Cardiac muscle cell (in vitro differentiated cells and primary cell): ENCODE measurements around the gene ANKRD44. TPM values are rescaled to one million over a fixed set of nuclear protein-coding genes. Genes with fewer than 3 reads are reported as not detected.

Experiments used
- DNase-seq, 2 donors: peaks; one replicate each; pipeline versions ENCODE4 v3.0.0 to v3.0.0-alpha.2; 2010 to 2017; ENCODE audit warnings: low read depth in 1 of 2, low spot score in 1 of 2
- H3K27ac ChIP-seq: fragments of 200-600 bp; sonication (generic); 2 replicates; pipeline ENCODE4 v1.5.1; 2016
- H3K27me3 ChIP-seq: fragments of 200-600 bp; sonication (generic); 2 replicates; pipeline ENCODE4 v1.6.0; 2016; ENCODE audit warnings: control low read depth
- H3K36me3 ChIP-seq: fragments of 200-600 bp; sonication (generic); 2 replicates; pipeline ENCODE4 v1.5.1; 2016; ENCODE audit warnings: control low read depth
- H3K4me1 ChIP-seq: fragments of 200-600 bp; sonication (generic); 2 replicates; pipeline ENCODE4 v1.8.1; 2017; ENCODE audit warnings: low read depth, mild to moderate bottlenecking, mixed run types
- H3K4me3 ChIP-seq: fragments of 200-600 bp; sonication (generic); 2 replicates; pipeline ENCODE4 v1.5.1; 2016; ENCODE audit warnings: mild to moderate bottlenecking
- H3K9me3 ChIP-seq: fragments of 200-600 bp; sonication (generic); 2 replicates; pipeline ENCODE4 v1.5.1; 2017; ENCODE audit warnings: low read depth, mild to moderate bottlenecking, control low read depth
- CTCF ChIP-seq: IDR thresholded peaks from 2 replicates; pipeline ENCODE4 v1.5.1; 2012; ENCODE audit warnings: low read depth, mild to moderate bottlenecking, low read length
- polyA plus RNA-seq: library from polyadenylated mRNA; unstranded; fragments of >200 nt; fragmentation: Nextera tagmentation; extraction: Ambion mirVana; gene quantifications from 2 replicates; pipeline ENCODE4 v1.2.1, GENCODE V29; 2016
- total RNA-seq: library from RNA; depleted of rRNA; stranded (reverse); fragments of >200 nt; gene quantifications from 2 replicates; pipeline ENCODE4 v1.2.3, GENCODE V29; 2016

The ANKRD44 gene
- total and polyA plus RNA-seq, 2 experiments from 2014 or later = 4.0 to 5.0 TPM

- H3K27ac ChIP-seq = no peak overlapping the region
- H3K4me1 ChIP-seq = peaks cover 8% of the 10 kb centered on the region
- H3K36me3 ChIP-seq = no peaks in the 10 kb centered on the region
- TF ChIP-seq CTCF = no peak
- H3K4me3 ChIP-seq = no peak overlapping the region
- peaks cover 2% of the 10 kb centered on the region for H3K27me3 ChIP-seq
- H3K9me3 ChIP-seq = no peaks in the 10 kb centered on the region
- no peak for DNase-seq
Observed at GRCh38 chr2:197315371-197315770, 4.8 kb upstream of the ANKRD44 start.

- Histone ChIP-seq H3K36me3 (no peaks in the 10 kb centered on the region), H3K4me1 (peaks cover 8% of the 10 kb centered on the region), H3K27ac (no peak overlapping the region), H3K9me3 (no peaks in the 10 kb centered on the region), H3K27me3 (peaks cover 5% of the 10 kb centered on the region), H3K4me3 (no peak overlapping the region)
- TF ChIP-seq CTCF = no peak
- no peak for DNase-seq
Observed at GRCh38 chr2:197312186-197312585, 1.6 kb upstream of the ANKRD44 start.

GRCh38 chr2:197311421-197312033, 947 bp upstream of the ANKRD44 start:
- H3K36me3 ChIP-seq = no peaks in the 10 kb centered on the region
- H3K27me3 ChIP-seq = peaks cover 5% of the 10 kb centered on the region
- H3K4me3 ChIP-seq = no peak overlapping the region
- DNase-seq = no peak
- TF ChIP-seq CTCF = no peak
- H3K9me3 ChIP-seq = no peaks in the 10 kb centered on the region
- no peak overlapping the region for H3K27ac ChIP-seq
- peaks cover 8% of the 10 kb centered on the region for H3K4me1 ChIP-seq

GRCh38 chr2:197310987-197311420, 424 bp upstream of the ANKRD44 start:
- DNase-seq = no peak

GRCh38 chr2:197309691-197310231, 819 bp downstream of the ANKRD44 start:
- Histone ChIP-seq H3K4me1 (no peaks in the 10 kb centered on the region), H3K36me3 (no peaks in the 10 kb centered on the region), H3K27me3 (peaks cover 5% of the 10 kb centered on the region), H3K27ac (no peak overlapping the region), H3K4me3 (peak overlapping the region; percentile 74), H3K9me3 (no peaks in the 10 kb centered on the region)
- no peak for TF ChIP-seq CTCF
- peak in 1 of 2 donors; percentile 46 for DNase-seq

More at GRCh38 chr2:197310987-197311420, 424 bp upstream of the ANKRD44 start:
- H3K9me3 ChIP-seq = no peaks in the 10 kb centered on the region
- no peak overlapping the region for H3K27ac ChIP-seq
- no peak for TF ChIP-seq CTCF
- no peaks in the 10 kb centered on the region for H3K36me3 ChIP-seq
- H3K4me3 ChIP-seq = peak overlapping the region; percentile 74
- H3K27me3 ChIP-seq = peaks cover 5% of the 10 kb centered on the region
- peaks cover 7% of the 10 kb centered on the region for H3K4me1 ChIP-seq
